ENCODE measurements around the gene C12orf42.

GRCh38 chr12:103470664-103471063 lies 25.1 kb downstream of the C12orf42 start:
- TF ChIP-seq CTCF (IDR thresholded peaks at IDR 0.05), result no peak
- TF ChIP-seq EZH2 (IDR thresholded peaks at IDR 0.05; ENCODE audit: borderline replicate concordance, insufficient read depth, low read depth, low read length, poor library complexity, severe bottlenecking), result no peak
